ENCODE data around the gene IQGAP2. TPM values are rescaled to one million over a fixed set of nuclear protein-coding genes. Genes with fewer than 3 reads are reported as not detected.
A peak's percentile ranks its signal among the peaks of the same experiment; 100 is the strongest.

Gene IQGAP2
- total and polyA plus RNA-seq, 9 of the 15 experiments (the other 6 are each of a cell fraction or from before 2014, with no cell fraction given) = 8.7 to 23.2 (median 17.4) TPM

DNA sequence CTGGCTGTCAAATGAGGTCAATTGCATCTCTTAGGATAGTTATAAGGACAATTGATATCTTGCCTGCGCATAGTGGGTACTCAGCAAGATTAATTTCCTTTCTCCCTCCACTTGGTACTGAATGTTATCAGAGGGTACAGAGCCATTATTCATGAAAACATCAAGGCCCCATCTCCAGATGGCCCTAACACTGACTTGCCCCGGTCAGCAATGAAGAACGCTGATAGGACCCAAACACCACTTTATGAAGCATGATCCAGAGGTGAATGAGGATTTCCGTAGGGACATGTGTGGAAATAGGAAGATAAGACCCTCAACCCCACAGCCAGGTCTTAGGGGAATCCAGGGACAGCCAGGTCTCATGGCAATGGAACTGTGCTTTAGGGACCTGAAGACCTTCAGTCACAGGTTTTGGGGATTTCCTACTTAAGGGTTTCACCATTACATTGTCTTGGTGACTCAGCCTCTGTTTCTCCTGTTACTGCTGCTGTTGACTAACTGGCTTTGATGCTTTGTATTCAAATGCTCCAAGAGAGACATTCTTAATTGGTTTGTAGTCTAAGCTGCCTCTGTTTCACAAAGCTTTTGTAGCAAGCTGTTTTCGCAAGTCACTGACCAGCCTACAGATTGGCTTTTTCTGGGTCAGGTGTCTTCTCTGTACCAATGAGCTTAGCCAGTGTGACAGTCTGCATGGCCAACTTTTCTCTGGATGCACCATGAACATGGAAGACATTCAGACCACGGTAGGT lies 35.3 kb upstream of the IQGAP2 start:
- Histone ChIP-seq H3K27ac (ENCODE audit: extremely low read depth, low read depth, low read length) (peak overlapping the region; percentile 27; the same call in 1 of the 3 replicates), H3K4me3 (no peak overlapping the region), H3K36me3 (ENCODE audit: control insufficient read depth, insufficient read depth, low read length) (no peaks in the 10 kb centered on the region), H3K9me1 (ENCODE audit: control insufficient read depth, insufficient read depth, low read length) (no peaks in the 10 kb centered on the region), H3K27me3 (ENCODE audit: control insufficient read depth in 2 of 2, insufficient read depth in 2 of 2, low read length in 2 of 2) (no peaks in the 10 kb centered on the region), H3K4me2 (ENCODE audit: insufficient read depth, low read length) (peak overlapping the region; percentile 32; the same call in 1 of the 2 replicates), H3K79me2 (ENCODE audit: control insufficient read depth, insufficient read depth, low read length) (no peaks in the 10 kb centered on the region), H4K20me1 (replicated peaks; ENCODE audit: control insufficient read depth, insufficient read depth, low read length) (no peaks in the 10 kb centered on the region), H2AFZ (ENCODE audit: low read depth, low read length) (peak overlapping the region; percentile 70), H3K9me3 (replicated peaks; ENCODE audit: control insufficient read depth, insufficient read depth, low read depth, low read length) (no peaks in the 10 kb centered on the region), H3K4me1 (replicated peaks in 1 of 2; ENCODE audit: control insufficient read depth in 2 of 2, insufficient read depth in 2 of 2, low read length in 2 of 2) (peaks cover 23 to 58% of the 10 kb centered on the region in 2 experiments), H3K9ac (ENCODE audit: insufficient read depth in 1 of 2, low read depth in 2 of 2, low read length in 2 of 2) (no peak overlapping the region)
- intact Hi-C loops (cut with micrococcal nuclease) (no loop called here), in situ Hi-C loops (cut with MboI) (no loop called here)
- ChIA-PET CTCF (ENCODE audit: low intra/inter-chr PET ratio) (interaction anchor here (0.6 kb wide), 1 partner anchor 301 kb away, joined by 3 read pairs; no protein-coding TSS in a partner anchor), POLR2A (no interaction called here)
- DNase-seq (ENCODE audit: extremely low read depth in 1 of 4, low spot score in 3 of 4) (peak; percentile 42 to 50 (median 46)), ATAC-seq (peak; percentile 18; the same call in 1 of the 3 replicates), FAIRE-seq (peak; percentile 48)
- 55% methylated on average over 6 of the region's 6 CpGs for WGBS (ENCODE audit: insufficient coverage, low coverage, missing lambda C conversion rate)
- BruUV-seq (replicated peaks) = no TSS peak
- TF ChIP-seq ETV6 (IDR thresholded peaks at IDR 0.05; ENCODE audit: borderline replicate concordance in 1 of 2, low read depth in 2 of 2, low read length in 1 of 2) (no peak), ETV6 (CRISPR knock-in tag; IDR thresholded peaks at IDR 0.05; ENCODE audit: borderline replicate concordance) (no peak), GATAD2B (IDR thresholded peaks at IDR 0.05; ENCODE audit: borderline replicate concordance) (no peak), CEBPG (CRISPR knock-in tag; IDR thresholded peaks at IDR 0.05) (no peak), CEBPG (tag; conservative IDR thresholded peaks at IDR 0.05 in 1 of 2, IDR thresholded peaks at IDR 0.05 in 1 of 2) (no peak), ZFX (CRISPR knock-in tag; IDR thresholded peaks at IDR 0.05) (no peak), ZNF41 (CRISPR knock-in tag; conservative IDR thresholded peaks at IDR 0.05) (no peak), PML (IDR thresholded peaks at IDR 0.05; ENCODE audit: low read length) (no peak), ERF (CRISPR knock-in tag; IDR thresholded peaks at IDR 0.05) (no peak), PURB (CRISPR knock-in tag; IDR thresholded peaks at IDR 0.05; ENCODE audit: low read depth) (no peak), ZSCAN29 (IDR thresholded peaks at IDR 0.05) (no peak), ZNF197 (CRISPR knock-in tag; IDR thresholded peaks at IDR 0.05; ENCODE audit: low read depth) (no peak), KDM2B (CRISPR knock-in tag; IDR thresholded peaks at IDR 0.05) (no peak), C11orf30 (IDR thresholded peaks at IDR 0.05; ENCODE audit: low read depth) (peak; percentile 64)
- TF ChIP-seq, protein P1, sequence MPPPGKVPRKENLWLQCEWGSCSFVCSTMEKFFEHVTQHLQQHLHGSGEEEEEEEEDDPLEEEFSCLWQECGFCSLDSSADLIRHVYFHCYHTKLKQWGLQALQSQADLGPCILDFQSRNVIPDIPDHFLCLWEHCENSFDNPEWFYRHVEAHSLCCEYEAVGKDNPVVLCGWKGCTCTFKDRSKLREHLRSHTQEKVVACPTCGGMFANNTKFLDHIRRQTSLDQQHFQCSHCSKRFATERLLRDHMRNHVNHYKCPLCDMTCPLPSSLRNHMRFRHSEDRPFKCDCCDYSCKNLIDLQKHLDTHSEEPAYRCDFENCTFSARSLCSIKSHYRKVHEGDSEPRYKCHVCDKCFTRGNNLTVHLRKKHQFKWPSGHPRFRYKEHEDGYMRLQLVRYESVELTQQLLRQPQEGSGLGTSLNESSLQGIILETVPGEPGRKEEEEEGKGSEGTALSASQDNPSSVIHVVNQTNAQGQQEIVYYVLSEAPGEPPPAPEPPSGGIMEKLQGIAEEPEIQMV (tag; conservative IDR thresholded peaks at IDR 0.05; ENCODE audit: low read depth) = no peak
- TF ChIP-seq, protein P2, sequence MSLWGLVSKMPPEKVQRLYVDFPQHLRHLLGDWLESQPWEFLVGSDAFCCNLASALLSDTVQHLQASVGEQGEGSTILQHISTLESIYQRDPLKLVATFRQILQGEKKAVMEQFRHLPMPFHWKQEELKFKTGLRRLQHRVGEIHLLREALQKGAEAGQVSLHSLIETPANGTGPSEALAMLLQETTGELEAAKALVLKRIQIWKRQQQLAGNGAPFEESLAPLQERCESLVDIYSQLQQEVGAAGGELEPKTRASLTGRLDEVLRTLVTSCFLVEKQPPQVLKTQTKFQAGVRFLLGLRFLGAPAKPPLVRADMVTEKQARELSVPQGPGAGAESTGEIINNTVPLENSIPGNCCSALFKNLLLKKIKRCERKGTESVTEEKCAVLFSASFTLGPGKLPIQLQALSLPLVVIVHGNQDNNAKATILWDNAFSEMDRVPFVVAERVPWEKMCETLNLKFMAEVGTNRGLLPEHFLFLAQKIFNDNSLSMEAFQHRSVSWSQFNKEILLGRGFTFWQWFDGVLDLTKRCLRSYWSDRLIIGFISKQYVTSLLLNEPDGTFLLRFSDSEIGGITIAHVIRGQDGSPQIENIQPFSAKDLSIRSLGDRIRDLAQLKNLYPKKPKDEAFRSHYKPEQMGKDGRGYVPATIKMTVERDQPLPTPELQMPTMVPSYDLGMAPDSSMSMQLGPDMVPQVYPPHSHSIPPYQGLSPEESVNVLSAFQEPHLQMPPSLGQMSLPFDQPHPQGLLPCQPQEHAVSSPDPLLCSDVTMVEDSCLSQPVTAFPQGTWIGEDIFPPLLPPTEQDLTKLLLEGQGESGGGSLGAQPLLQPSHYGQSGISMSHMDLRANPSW (CRISPR knock-in tag; IDR thresholded peaks at IDR 0.05) = no peak
- TF ChIP-seq, protein P3, sequence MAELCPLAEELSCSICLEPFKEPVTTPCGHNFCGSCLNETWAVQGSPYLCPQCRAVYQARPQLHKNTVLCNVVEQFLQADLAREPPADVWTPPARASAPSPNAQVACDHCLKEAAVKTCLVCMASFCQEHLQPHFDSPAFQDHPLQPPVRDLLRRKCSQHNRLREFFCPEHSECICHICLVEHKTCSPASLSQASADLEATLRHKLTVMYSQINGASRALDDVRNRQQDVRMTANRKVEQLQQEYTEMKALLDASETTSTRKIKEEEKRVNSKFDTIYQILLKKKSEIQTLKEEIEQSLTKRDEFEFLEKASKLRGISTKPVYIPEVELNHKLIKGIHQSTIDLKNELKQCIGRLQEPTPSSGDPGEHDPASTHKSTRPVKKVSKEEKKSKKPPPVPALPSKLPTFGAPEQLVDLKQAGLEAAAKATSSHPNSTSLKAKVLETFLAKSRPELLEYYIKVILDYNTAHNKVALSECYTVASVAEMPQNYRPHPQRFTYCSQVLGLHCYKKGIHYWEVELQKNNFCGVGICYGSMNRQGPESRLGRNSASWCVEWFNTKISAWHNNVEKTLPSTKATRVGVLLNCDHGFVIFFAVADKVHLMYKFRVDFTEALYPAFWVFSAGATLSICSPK (IDR thresholded peaks at IDR 0.05; ENCODE audit: borderline replicate concordance) = no peak
